Prostate gland (tissue), 2 donors: ENCODE data around the gene TMEM74B.

Experiments used
- CTCF ChIP-seq, 4 experiments: fragments of 200-600 bp in 2 of 4; fragments of 450-650 bp in 2 of 4; sonication (generic) in 2 of 4; IDR thresholded peaks; 1 replicate in 3 of 4; 2 replicates in 1 of 4; pipeline ENCODE4 v1.5.1; 2016 to 2019; ENCODE audit warnings: antibody characterized with exemption in 4 of 4, mild to moderate bottlenecking in 2 of 4, moderate library complexity in 2 of 4
- POLR2AphosphoS5 ChIP-seq: sonication (generic); formaldehyde crosslinking; IDR thresholded peaks from one replicate; pipeline ENCODE4 v1.6.1; 2017; ENCODE audit warnings: antibody characterized with exemption

- no peak for TF ChIP-seq CTCF (IDR thresholded peaks at IDR 0.05)
- no peak for TF ChIP-seq POLR2AphosphoS5
Observed at GRCh38 chr20:1215386-1216170, 30.8 kb upstream of the TMEM74B start.
